HepG2 (cell line): ENCODE data around the gene ACSF3. TPM values are rescaled to one million over a fixed set of nuclear protein-coding genes. Genes with fewer than 3 reads are reported as not detected.

ENCODE experiments used
- ATF1 ChIP-seq: IDR thresholded peaks from 2 replicates; pipeline ENCODE4 v1.6.1; 2016; ENCODE audit warnings: mild to moderate bottlenecking, control low read depth
- BCL6 ChIP-seq: IDR thresholded peaks from 2 replicates; pipeline ENCODE4 v1.6.1; 2016; ENCODE audit warnings: missing genetic modification reagents, missing compliant biosample characterization
- BORCS8-MEF2B ChIP-seq: sonication (generic); formaldehyde crosslinking; IDR thresholded peaks from 2 replicates; pipeline ENCODE4 v1.8.0; 2022; ENCODE audit warnings: mild to moderate bottlenecking, missing genetic modification reagents
- CCAR2 ChIP-seq: fragments of 200-400 bp; formaldehyde crosslinking; optimal IDR thresholded peaks from 2 replicates; pipeline ENCODE3; 2018; ENCODE audit warnings: low read depth, mild to moderate bottlenecking, low read length, moderate library complexity
- EHMT2 ChIP-seq: fragments of 200-600 bp; sonication (generic); IDR thresholded peaks from 2 replicates; pipeline ENCODE4 v1.7.0; 2017; ENCODE audit warnings: antibody characterized with exemption, low read depth, low read length, borderline replicate concordance
- ELF3 ChIP-seq: IDR thresholded peaks from 2 replicates; pipeline ENCODE4 v1.6.1; 2016; ENCODE audit warnings: missing genetic modification reagents, missing compliant biosample characterization
- GPN1 ChIP-seq: sonication (generic); formaldehyde crosslinking; IDR thresholded peaks from 2 replicates; pipeline ENCODE4 v1.5.1; 2020; ENCODE audit warnings: missing genetic modification reagents, borderline replicate concordance
- MAF1 ChIP-seq: sonication (generic); formaldehyde crosslinking; IDR thresholded peaks from 2 replicates; pipeline ENCODE4 v1.5.0; 2020; ENCODE audit warnings: missing genetic modification reagents, borderline replicate concordance
- MAFF ChIP-seq: IDR thresholded peaks from 2 replicates; pipeline ENCODE4 v1.6.1; 2011; ENCODE audit warnings: low read depth, low read length, improper control_type of control experiment
- MBD4 ChIP-seq: IDR thresholded peaks from 2 replicates; pipeline ENCODE4 v1.6.1; 2012; ENCODE audit warnings: low read length, inconsistent platforms, borderline replicate concordance
- MEF2D ChIP-seq: sonication (generic); formaldehyde crosslinking; IDR thresholded peaks from 2 replicates; pipeline ENCODE4 v1.5.1; 2020; ENCODE audit warnings: mild to moderate bottlenecking, missing genetic modification reagents
- MTA3 ChIP-seq: sonication (generic); formaldehyde crosslinking; IDR thresholded peaks from 2 replicates; pipeline ENCODE4 v1.4.0; 2020; ENCODE audit warnings: missing genetic modification reagents
- MTF1 ChIP-seq: sonication (generic); formaldehyde crosslinking; IDR thresholded peaks from 2 replicates; pipeline ENCODE4 v1.5.0; 2020; ENCODE audit warnings: missing genetic modification reagents
- NCOA2 ChIP-seq: sonication (generic); formaldehyde crosslinking; IDR thresholded peaks from 2 replicates; pipeline ENCODE4 v1.8.0; 2022; ENCODE audit warnings: inconsistent platforms
- NFRKB ChIP-seq: fragments of 450-650 bp; IDR thresholded peaks from 2 replicates; pipeline ENCODE4 v1.6.1; 2017
- NRL ChIP-seq: sonication (generic); formaldehyde crosslinking; IDR thresholded peaks from 2 replicates; pipeline ENCODE4 v1.5.0; 2020; ENCODE audit warnings: missing genetic modification reagents, mild to moderate bottlenecking, moderate library complexity, borderline replicate concordance
- PCBP2 ChIP-seq: fragments of 200-400 bp; formaldehyde crosslinking; optimal IDR thresholded peaks from 2 replicates; pipeline ENCODE3; 2018; ENCODE audit warnings: low read length, low read depth; ENCODE audit not compliant: poor library complexity, severe bottlenecking
- RFXANK ChIP-seq: IDR thresholded peaks from 2 replicates; pipeline ENCODE4 v1.6.1; 2016
- SMAD9 ChIP-seq: sonication (generic); formaldehyde crosslinking; IDR thresholded peaks from 2 replicates; pipeline ENCODE4 v1.5.1; 2020; ENCODE audit warnings: mild to moderate bottlenecking, missing genetic modification reagents
- U2AF2 ChIP-seq: fragments of 200-400 bp; formaldehyde crosslinking; IDR thresholded peaks from 2 replicates; pipeline ENCODE4 v1.6.1; 2017; ENCODE audit warnings: low read depth, mild to moderate bottlenecking, low read length
- ZFY ChIP-seq: sonication (generic); formaldehyde crosslinking; IDR thresholded peaks from 2 replicates; pipeline ENCODE4 v1.4.0; 2020; ENCODE audit warnings: missing genetic modification reagents
- ZKSCAN1 ChIP-seq: fragments of 150-350 bp; IDR thresholded peaks from 2 replicates; pipeline ENCODE4 v1.6.1; 2014; ENCODE audit warnings: low read length
- ZNF138 ChIP-seq: sonication (generic); formaldehyde crosslinking; IDR thresholded peaks from 2 replicates; pipeline ENCODE4 v1.5.0; 2020; ENCODE audit warnings: mild to moderate bottlenecking, low read depth, missing genetic modification reagents
- ZNF557 ChIP-seq: sonication (generic); formaldehyde crosslinking; IDR thresholded peaks from 2 replicates; pipeline ENCODE4 v1.4.0; 2020; ENCODE audit warnings: missing genetic modification reagents
- ZNF678 ChIP-seq: sonication (generic); formaldehyde crosslinking; IDR thresholded peaks from 2 replicates; pipeline ENCODE4 v1.4.0; 2020; ENCODE audit warnings: mild to moderate bottlenecking, missing genetic modification reagents
- ZSCAN29 ChIP-seq: sonication (generic); formaldehyde crosslinking; conservative IDR thresholded peaks from 2 replicates; pipeline ENCODE4 v1.4.0; 2020; ENCODE audit warnings: mild to moderate bottlenecking, missing genetic modification reagents
- polyA plus RNA-seq, 8 experiments: library from polyadenylated mRNA; depleted of rRNA in 3 of 8; stranded (reverse) in 7 of 8; unstranded in 1 of 8; fragments of >200 nt; fragmentation: Illumina TruSeq in 4 of 8; extraction: Trizol in 4 of 8; gene quantifications; 2 replicates each; pipeline versions ENCODE4 v1.2.1 to v1.2.3, GENCODE V29; 2011 to 2016; ENCODE audit warnings: low read depth in 4 of 8, missing spikeins in 1 of 8, mixed read lengths in 1 of 8; ENCODE audit not compliant: insufficient read depth in 1 of 8
- total RNA-seq, 5 experiments: library from RNA; depleted of rRNA; stranded (reverse); fragments of >200 nt; fragmentation: Illumina TruSeq; extraction: Trizol; gene quantifications; 2 replicates each; pipeline ENCODE4 v1.2.3, GENCODE V29; 2016; ENCODE audit warnings: low read depth in 1 of 5
- TF ChIP-seq, protein P1 (sequence below): sonication (generic); formaldehyde crosslinking; IDR thresholded peaks from 2 replicates; pipeline ENCODE4 v1.8.1; 2023; ENCODE audit warnings: mild to moderate bottlenecking, missing genetic modification reagents
- TF ChIP-seq, protein P2 (sequence below): sonication (generic); formaldehyde crosslinking; IDR thresholded peaks from 2 replicates; pipeline ENCODE4 v1.8.1; 2023; ENCODE audit warnings: mild to moderate bottlenecking, missing genetic modification reagents, borderline replicate concordance
- TF ChIP-seq, protein P3 (sequence below): sonication (generic); formaldehyde crosslinking; IDR thresholded peaks from 2 replicates; pipeline ENCODE4 v1.4.0; 2020; ENCODE audit warnings: low read depth, mild to moderate bottlenecking, missing genetic modification reagents
- TF ChIP-seq, protein P4 (sequence below): sonication (generic); formaldehyde crosslinking; IDR thresholded peaks from 2 replicates; pipeline ENCODE4 v1.8.1; 2023; ENCODE audit warnings: mild to moderate bottlenecking, inconsistent platforms, moderate library complexity, missing genetic modification reagents, borderline replicate concordance

Gene ACSF3
- total and polyA plus RNA-seq, 2 of the 13 experiments (the other 11 are each of a cell fraction or from before 2014, with no cell fraction given) = 14.9 to 30.6 TPM

DNA sequence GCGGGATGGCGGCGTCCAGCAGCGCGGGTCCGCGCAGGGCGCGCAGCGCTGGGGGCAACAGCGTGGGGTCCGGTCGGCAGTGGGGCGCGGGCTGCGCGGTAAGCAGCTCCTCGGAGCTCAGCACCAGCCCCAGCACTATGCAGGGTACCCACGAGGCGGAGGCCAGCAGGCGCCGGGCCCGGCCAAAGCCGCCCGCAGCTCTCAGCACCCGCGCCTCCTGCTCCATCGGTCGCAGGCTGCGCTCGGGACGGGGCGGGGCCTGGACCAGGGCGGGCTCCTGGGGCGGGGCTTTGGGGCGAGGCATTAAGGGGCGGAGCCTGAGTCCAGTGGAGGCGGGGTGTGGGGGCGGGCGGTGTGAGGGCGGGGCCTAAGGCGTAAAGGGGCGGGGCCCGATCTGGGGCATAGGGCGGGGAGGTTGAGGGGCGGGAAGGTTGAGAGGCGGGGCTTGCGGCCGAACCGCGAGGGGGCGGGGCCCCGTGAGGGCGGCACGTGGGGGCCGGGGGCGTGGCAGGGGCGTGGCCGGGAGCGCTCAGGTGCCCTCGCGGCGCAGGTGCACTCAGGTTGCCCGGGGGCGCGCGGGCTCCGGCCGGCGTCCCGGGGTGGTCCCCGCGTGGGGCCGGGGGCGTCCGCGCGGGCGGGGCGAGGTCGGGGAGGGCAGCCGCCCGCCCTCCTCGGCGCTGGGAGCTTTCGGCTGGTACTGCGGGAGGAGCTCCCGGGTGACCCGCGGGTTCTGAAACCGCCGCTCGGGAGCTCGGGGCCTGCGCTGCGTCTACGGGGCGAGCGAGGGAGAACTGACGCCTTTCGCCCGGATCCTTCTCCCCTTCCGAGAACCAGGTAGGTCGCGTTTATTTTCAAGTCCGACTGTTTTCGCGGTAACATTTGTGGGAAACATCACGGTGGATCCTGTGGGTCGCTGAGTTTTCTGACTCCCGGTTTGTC is 108.1 kb downstream of the ACSF3 start (continued):
- TF ChIP-seq, protein P1, sequence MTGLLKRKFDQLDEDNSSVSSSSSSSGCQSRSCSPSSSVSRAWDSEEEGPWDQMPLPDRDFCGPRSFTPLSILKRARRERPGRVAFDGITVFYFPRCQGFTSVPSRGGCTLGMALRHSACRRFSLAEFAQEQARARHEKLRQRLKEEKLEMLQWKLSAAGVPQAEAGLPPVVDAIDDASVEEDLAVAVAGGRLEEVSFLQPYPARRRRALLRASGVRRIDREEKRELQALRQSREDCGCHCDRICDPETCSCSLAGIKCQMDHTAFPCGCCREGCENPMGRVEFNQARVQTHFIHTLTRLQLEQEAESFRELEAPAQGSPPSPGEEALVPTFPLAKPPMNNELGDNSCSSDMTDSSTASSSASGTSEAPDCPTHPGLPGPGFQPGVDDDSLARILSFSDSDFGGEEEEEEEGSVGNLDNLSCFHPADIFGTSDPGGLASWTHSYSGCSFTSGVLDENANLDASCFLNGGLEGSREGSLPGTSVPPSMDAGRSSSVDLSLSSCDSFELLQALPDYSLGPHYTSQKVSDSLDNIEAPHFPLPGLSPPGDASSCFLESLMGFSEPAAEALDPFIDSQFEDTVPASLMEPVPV (CRISPR knock-in tag) = no peak
- TF ChIP-seq EHMT2 (no peak), ATF1 (CRISPR knock-in tag) (no peak), NRL (peak; percentile 52; the same call in 1 of the 2 replicates), ZNF678 (CRISPR knock-in tag) (no peak), MEF2D (no peak), CCAR2 (no peak), RFXANK (no peak), BORCS8-MEF2B (CRISPR knock-in tag) (no peak), ZNF138 (CRISPR knock-in tag) (0 out of 2 replicates have a peak, but pooled peaks have one; percentile 35), SMAD9 (CRISPR knock-in tag) (no peak), ZNF557 (CRISPR knock-in tag) (0 out of 2 replicates have a peak, but pooled peaks have one; percentile 56), MTA3 (CRISPR knock-in tag) (no peak), PCBP2 (no peak), U2AF2 (no peak), MAFF (no peak), ZSCAN29 (no peak), NCOA2 (CRISPR knock-in tag) (no peak), BCL6 (no peak), GPN1 (CRISPR knock-in tag) (no peak), ZKSCAN1 (no peak), MAF1 (CRISPR knock-in tag) (no peak), ZFY (CRISPR knock-in tag) (no peak; the same call in 1 of the 2 replicates), MTF1 (CRISPR knock-in tag) (no peak), NFRKB (no peak), ELF3 (no peak), MBD4 (no peak)
- TF ChIP-seq, protein P2, sequence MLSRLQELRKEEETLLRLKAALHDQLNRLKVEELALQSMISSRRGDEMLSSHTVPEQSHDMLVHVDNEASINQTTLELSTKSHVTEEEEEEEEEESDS (CRISPR knock-in tag) = no peak
- TF ChIP-seq, protein P3, sequence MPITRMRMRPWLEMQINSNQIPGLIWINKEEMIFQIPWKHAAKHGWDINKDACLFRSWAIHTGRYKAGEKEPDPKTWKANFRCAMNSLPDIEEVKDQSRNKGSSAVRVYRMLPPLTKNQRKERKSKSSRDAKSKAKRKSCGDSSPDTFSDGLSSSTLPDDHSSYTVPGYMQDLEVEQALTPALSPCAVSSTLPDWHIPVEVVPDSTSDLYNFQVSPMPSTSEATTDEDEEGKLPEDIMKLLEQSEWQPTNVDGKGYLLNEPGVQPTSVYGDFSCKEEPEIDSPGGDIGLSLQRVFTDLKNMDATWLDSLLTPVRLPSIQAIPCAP (CRISPR knock-in tag) = no peak
- TF ChIP-seq, protein P4, sequence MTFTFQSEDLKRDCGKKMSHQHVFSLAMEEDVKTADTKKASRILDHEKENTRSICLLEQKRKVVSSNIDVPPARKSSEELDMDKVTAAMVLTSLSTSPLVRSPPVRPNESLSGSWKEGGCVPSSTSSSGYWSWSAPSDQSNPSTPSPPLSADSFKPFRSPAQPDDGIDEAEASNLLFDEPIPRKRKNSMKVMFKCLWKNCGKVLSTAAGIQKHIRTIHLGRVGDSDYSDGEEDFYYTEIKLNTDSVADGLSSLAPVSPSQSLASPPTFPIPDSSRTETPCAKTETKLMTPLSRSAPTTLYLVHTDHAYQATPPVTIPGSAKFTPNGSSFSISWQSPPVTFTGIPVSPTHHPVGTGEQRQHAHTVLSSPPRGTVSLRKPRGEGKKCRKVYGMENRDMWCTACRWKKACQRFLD (CRISPR knock-in tag) = no peak
